ENCODE results near the gene BBS2.

DNA sequence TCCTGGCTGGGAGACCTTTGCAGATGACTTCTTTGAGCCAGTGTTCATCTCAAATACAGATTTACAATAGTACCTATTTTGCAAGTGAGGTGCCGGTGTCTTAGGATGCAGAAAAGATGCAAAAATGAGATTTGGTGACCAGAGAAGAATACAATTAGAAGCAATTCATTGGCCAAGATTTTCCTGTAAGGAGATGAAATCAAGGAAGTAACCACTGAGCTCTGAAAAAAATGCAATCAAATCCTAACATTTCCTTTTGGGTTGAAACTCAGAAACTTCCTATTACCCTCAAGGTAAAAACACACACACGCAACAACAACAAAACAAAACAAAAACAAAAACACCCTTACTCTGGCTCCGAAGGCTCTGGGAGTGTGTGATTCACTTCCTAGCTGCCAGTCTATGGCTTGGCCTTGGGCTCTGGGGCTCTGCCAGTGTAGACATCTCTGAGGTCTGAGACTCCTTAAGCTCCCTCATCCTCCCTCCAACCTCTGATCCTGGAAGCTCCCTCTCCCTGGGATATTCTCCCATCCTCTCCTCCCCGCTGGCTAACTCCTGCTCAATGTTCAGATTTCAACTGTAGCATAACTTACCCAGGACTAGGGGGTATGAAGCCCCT lies 28.2 kb upstream of the BBS2 start:
- TF ChIP-seq, protein P1, sequence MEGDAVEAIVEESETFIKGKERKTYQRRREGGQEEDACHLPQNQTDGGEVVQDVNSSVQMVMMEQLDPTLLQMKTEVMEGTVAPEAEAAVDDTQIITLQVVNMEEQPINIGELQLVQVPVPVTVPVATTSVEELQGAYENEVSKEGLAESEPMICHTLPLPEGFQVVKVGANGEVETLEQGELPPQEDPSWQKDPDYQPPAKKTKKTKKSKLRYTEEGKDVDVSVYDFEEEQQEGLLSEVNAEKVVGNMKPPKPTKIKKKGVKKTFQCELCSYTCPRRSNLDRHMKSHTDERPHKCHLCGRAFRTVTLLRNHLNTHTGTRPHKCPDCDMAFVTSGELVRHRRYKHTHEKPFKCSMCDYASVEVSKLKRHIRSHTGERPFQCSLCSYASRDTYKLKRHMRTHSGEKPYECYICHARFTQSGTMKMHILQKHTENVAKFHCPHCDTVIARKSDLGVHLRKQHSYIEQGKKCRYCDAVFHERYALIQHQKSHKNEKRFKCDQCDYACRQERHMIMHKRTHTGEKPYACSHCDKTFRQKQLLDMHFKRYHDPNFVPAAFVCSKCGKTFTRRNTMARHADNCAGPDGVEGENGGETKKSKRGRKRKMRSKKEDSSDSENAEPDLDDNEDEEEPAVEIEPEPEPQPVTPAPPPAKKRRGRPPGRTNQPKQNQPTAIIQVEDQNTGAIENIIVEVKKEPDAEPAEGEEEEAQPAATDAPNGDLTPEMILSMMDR (IDR thresholded peaks at IDR 0.05; ENCODE audit: low read depth, low read length, missing input control) = no peak
- no peak for TF ChIP-seq YY1 (IDR thresholded peaks at IDR 0.05)
- TF ChIP-seq TAF1 (conservative IDR thresholded peaks at IDR 0.05) = no peak

Data from liver (tissue), 3 donors.